HG03469 (cell line): ENCODE data around the gene DHCR24.
"Not testable (repeated sequence)": the region's sequence is repeated elsewhere in the genome, so short reads cannot be mapped to it uniquely, and the experiment has no call there.

Source experiments
- ATAC-seq: cut with Tn5 transposase; IDR thresholded peaks from one replicate; pipeline ENCODE4 v1.9.1; 2021; ENCODE audit warnings: mild to moderate bottlenecking, moderate library complexity, moderate number of reproducible peaks; ENCODE audit not compliant: unreplicated experiment

The DHCR24 gene

GRCh38 chr1:54888080-54888733 is 1.2 kb upstream of the DHCR24 start:
- ATAC-seq, result no peak

DNA sequence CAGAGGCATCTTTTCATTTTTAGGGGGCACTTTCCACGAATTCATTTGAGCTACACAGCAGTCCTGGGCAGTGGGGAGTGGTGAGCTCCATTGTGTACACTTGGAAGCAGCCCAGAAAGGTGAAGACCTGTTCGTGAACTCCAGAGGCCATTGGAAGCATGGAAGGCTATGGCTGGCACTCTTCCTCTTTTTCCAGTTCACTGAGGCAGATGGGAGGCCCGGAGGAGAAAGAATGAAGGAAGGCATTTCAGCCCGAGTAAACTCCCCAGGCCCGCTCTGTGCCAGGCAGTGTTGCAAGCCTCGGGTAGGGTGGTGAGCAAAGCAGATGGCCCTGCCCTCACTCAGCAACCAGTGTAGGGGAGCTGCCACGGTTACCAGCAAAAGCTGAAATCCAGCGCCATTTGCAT is 673 bp upstream of the DHCR24 start:
- ATAC-seq, result no peak

- no peak for ATAC-seq
Measured at GRCh38 chr1:54885807-54886723, 930 bp downstream of the DHCR24 start.

DNA sequence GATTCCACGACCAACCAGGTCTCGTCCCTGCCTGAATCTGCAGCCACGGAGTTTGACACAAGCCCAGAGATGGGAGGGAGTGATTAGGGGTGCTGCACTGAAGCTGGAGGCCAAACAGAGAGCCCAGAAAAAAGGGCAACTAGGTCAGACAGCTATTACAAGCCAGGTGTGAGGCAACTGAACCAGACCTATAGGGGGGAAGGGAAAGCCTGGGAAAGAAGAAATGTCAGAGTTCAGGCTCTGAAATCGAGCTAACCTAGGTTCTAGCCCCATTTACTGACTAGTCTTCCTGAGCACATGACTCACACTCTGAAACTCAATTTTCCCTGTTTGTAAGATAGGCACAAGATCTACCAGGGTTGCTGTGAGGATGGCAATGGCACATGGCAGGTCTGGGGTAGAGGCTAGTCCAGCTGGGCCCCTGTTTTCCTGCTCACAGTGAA is 1.7 kb downstream of the DHCR24 start:
- no peak for ATAC-seq

DNA sequence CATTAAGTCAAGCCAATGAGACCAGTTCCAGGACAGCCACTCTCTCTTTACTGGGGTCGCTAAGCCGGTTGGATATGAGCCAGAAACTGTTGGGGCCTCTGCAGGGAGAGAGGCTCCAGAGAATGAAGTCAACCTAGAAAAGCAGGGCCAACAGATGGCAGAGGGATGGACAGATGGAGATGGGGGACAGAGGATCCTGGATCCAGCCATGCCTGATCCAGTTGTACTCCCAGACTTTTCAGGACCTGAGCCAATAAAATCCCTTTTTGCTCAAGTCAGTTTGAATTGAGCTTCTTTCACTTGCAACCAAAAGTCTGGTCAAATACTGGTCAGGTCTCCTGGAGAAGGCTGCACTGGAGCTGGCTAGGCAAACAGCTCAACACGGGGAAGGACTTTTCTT is 2.2 kb downstream of the DHCR24 start:
- ATAC-seq, result no peak

- ATAC-seq, result no peak
Measured at GRCh38 chr1:54884135-54884586, 2.8 kb downstream of the DHCR24 start.

- ATAC-seq, result no peak
Measured at GRCh38 chr1:54883349-54884102, 3.5 kb downstream of the DHCR24 start.

DNA sequence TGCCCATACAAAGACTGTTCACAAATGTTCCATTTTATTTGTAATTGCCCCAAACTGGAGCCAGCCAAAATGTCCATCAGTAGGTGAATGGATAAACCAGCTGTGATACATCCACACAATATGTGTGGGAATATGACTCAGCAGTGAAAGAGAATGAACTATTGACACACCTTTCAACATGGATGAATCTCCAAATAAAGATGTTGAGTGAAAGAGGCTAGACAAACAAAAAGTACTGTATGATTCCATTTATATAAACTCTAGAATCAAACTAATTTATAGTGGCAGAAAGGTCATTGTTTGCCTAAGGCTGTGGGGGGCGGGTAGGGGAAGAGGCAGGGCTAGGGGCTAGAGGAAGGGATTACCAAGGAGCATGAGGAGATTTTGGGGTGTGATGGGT is 4.5 kb downstream of the DHCR24 start:
- ATAC-seq, result no peak

- ATAC-seq, result not testable (repeated sequence)
Measured at GRCh38 chr1:54881604-54882003, 5.4 kb downstream of the DHCR24 start.

DNA sequence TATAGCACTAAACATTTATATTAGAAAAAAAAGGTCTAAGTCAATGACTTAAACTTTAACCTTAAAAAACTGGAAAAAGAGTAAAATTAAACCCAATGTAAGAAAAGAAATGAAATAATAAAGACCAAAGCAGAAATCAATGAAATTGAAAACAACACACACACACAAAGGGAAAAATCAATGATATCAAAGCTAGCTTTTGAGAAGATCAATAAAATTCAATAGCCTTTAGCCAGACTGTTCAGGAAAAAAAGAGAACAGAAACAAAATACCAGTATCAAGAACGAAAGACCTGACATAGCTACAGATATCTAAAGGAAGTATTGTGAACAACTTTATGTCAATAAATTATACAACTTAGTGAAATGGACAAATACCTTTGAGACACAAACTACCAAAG is 7.1 kb downstream of the DHCR24 start:
- no peak for ATAC-seq

- no peak for ATAC-seq
Measured at GRCh38 chr1:54876814-54877213, 10.2 kb downstream of the DHCR24 start.

- ATAC-seq, result no peak
Measured at GRCh38 chr1:54875000-54875399, 12.0 kb downstream of the DHCR24 start.

DNA sequence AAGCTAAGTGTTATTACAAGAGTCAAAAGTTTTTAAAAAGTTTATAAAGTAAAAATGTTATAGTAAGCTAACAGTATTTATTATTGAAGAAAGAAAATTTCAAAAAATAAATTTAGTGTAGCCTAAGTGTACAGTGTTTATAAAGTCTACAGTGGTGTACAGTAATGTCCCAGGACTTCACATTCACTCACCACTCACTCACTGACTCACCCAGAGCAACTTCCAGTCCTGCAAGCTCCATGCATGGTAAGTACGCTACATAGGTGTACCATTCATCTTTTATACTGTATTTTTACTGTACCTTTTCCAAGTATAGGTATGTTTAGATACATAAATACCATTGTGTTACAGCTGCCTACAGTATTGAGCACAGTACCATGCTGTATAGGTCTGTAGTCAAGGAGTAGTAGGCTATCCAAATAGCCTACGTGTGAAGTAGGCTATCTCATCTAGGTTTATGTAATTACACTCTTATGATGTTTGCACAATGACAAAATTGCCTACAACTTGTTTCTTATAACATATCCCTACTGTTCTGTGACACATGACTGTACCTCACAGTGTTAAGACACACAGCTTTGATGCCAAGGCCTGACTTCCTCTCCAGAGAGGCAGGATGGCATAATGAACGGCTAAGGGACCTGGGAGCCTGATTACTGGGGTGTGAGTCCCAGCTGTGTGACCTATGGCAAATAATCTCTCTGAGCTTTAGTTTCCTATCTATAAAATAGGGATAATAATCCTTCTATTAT is 12.7 kb downstream of the DHCR24 start:
- ATAC-seq, result no peak

GRCh38 chr1:54872036-54872331 is 15.0 kb downstream of the DHCR24 start:
- ATAC-seq, result no peak

- no peak for ATAC-seq
Measured at GRCh38 chr1:54871275-54872035, 15.5 kb downstream of the DHCR24 start.

GRCh38 chr1:54870869-54871268 is 16.1 kb downstream of the DHCR24 start:
- ATAC-seq, result no peak

DNA sequence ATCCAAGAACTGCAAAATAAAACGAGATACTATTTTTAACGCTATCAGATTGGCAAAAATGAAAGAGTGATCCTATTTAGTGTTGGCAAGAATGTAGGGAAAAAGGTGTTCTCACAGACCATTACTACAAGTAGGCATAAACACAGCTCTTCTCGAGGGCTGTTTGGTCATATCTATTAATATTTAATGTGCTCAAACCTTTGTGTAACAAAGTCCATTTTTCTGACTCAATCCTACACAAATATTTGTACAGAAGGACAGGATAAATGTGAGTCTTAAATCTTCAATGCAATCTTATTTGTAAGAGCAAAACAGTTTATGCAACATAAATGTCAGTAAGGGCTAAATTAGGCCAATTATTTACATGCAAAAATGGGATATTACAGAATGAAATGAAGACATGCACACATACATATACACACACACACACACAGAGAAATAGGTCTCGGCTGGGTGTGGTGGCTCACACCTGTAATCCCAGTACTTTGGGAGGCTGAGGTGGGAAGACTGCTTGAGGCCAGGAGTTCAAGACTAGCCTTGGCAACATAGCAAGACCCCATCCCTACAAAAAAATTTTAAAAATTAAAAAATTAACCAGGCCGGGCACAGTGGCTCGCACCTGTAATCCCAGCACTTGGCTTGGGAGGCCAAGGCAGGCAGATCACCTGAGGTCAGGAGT is 17.7 kb downstream of the DHCR24 start:
- ATAC-seq, result no peak

- ATAC-seq, result no peak
Measured at GRCh38 chr1:54867717-54868057, 19.3 kb downstream of the DHCR24 start.

DNA sequence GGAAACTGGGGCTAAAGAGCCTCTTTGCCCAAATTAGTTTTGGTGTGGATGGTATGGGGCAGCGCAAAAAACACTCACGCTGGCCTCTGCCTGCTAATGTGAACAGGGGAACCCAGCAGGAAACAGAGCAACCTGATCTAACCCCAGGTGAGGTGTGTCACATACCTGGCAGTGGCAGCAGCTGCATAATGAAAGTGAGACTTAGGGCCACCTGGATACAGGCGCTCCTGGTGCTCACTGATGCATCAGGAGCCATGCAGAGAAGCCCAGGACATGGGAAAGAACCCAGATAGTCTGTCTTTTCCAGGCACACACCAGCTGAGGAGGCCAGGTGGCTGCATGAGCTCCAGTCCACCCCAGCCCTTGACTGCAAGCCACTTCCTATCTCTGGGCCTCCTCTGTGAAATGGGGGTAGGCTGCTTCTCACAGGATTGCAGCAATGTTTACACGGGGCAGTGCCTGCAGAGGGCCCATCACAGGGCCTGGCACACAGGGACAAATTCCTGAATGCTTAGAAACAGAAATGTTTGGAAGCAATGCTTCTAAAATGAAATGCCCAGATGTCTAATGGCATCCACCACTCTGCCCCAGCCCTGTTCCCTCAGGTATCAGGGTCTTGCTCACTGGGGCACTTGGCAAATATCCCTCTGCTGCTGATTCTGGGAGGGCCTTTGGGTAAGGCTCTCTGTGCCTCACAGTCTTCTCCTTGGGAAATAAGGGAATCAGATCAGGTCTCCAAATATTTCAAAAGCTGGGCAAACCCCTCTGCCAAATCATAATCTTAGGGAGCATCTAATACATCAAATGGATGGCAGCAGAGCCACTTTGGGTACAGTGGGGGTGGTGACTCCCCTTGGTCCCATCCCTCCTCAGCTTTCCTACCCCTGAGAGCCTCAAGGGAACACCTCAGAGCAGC is 19.9 kb downstream of the DHCR24 start:
- ATAC-seq, result no peak
